IPS-15b (cell line): ENCODE results near the gene MORN1.

Experiments
- H3K27me3 ChIP-seq: one replicate; pipeline ENCODE4 v1.6.1; 2013; ENCODE audit warnings: low read length; ENCODE audit not compliant: control insufficient read depth, insufficient read depth
- H3K36me3 ChIP-seq: one replicate; pipeline ENCODE4 v1.6.1; 2013; ENCODE audit warnings: low read length; ENCODE audit not compliant: control insufficient read depth, insufficient read depth
- H3K4me1 ChIP-seq: one replicate; pipeline ENCODE4 v1.6.1; 2013; ENCODE audit warnings: mild to moderate bottlenecking, low read length; ENCODE audit not compliant: control insufficient read depth, insufficient read depth
- H3K4me3 ChIP-seq: one replicate; pipeline ENCODE4 v1.5.1; 2013; ENCODE audit warnings: low read depth, low read length
- H3K9ac ChIP-seq: one replicate; pipeline ENCODE4 v1.6.1; 2013; ENCODE audit warnings: low read depth, mild to moderate bottlenecking, low read length
- H3K9me3 ChIP-seq: one replicate; pipeline ENCODE4 v1.6.1; 2013; ENCODE audit warnings: mild to moderate bottlenecking, low read length; ENCODE audit not compliant: control insufficient read depth, insufficient read depth

MORN1 gene

DNA sequence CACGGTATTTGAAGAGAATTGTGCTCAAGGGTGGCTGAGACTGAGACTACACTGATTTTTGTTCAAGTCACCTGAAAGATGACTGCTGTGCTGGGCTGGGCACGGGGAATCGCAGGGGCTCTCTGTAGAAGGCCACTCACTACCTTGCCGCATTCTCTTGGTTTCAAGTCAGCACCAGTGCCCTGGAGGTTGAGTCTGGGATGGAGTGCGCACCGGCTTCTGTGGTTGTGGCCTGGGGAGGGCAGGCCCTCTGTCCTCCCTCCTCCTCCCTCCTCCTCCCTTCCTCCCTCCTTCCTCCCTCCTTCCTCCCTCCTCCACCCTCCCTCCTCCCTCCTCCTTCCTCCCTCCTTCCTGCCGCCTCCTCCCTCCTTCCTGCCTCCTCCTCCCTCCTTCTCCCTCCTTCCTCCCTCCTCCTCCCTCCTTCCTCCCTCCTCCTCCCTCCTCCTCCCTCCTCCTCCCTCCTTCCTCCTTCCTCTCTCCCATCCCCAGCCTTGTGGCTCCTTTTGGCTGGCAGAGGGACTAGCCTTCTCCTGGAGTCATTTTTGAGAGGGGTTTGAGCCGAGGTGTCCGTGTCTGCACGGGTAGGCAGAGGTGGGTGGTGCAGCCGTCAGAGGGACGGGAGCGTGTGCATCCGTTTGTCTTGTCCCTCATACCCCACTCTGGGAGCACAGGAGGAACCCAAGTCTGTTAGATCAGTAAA lies 9.7 kb upstream of the MORN1 start:
- Histone ChIP-seq H3K9ac (no peak overlapping the region), H3K4me3 (no peak overlapping the region), H3K36me3 (peaks cover 49% of the 10 kb centered on the region)

DNA sequence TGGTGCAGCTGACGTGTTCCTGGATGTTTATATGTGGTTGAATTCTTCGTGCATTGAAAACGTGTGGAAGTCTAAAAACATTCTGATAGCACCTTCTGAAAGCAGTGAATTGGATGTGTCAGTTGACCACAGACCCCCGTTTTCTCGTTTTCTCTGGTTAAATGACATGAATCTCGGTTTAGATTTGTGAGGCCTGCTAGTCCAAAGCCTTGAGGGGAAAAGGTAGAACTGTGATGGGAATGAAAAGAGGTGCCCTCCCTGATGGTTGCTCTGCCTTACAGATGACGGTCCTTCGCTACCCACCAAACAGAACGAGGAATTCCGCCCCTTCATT lies 9.2 kb upstream of the MORN1 start:
- no peak overlapping the region for H3K9ac ChIP-seq
- H3K36me3 ChIP-seq = peaks cover 48% of the 10 kb centered on the region
- H3K4me3 ChIP-seq = no peak overlapping the region
- H3K27me3 ChIP-seq = no peaks in the 10 kb centered on the region
- H3K4me1 ChIP-seq = no peaks in the 10 kb centered on the region
- H3K9me3 ChIP-seq = no peaks in the 10 kb centered on the region

More for the DNA sequence above, 9.7 kb upstream of the MORN1 start:
- no peaks in the 10 kb centered on the region for H3K9me3 ChIP-seq
- H3K4me1 ChIP-seq = no peaks in the 10 kb centered on the region
- no peaks in the 10 kb centered on the region for H3K27me3 ChIP-seq

DNA sequence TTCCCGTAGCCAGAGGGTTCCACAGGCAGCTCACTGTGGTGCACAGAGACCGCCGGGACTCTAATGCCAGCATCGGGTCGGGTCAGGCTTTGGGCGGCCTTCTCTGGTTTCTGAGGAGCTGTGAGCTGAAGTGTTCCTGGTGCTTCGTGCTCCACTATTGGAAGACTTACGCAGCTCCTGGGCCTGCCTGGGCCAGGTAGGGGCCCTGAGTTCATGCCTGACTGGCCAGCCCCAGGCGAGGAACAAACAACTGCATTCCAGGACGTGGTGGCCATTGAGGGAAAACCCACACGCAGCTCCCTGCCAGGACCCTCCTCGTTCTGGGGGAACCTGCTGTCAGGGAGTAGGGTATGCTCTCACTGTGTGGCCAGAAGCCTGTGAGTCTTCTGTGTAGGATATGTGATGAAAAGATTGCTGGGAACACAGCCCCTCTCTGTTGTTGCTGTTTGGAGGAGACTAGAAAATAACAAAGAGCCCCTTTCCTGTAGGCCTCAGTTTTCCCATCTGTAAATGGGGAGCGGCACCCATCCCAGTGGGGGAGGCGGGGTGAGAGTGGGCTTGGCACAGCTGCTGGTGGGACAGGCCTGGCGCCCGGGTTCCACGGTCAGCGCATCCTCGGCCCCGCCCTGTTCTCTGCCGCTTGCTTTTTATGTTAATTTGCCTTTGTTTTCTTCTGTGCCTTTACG lies 8.7 kb upstream of the MORN1 start:
- Histone ChIP-seq H3K9ac (no peak overlapping the region), H3K4me3 (no peak overlapping the region), H3K4me1 (no peaks in the 10 kb centered on the region), H3K9me3 (no peaks in the 10 kb centered on the region), H3K36me3 (peaks cover 46% of the 10 kb centered on the region), H3K27me3 (no peaks in the 10 kb centered on the region)

DNA sequence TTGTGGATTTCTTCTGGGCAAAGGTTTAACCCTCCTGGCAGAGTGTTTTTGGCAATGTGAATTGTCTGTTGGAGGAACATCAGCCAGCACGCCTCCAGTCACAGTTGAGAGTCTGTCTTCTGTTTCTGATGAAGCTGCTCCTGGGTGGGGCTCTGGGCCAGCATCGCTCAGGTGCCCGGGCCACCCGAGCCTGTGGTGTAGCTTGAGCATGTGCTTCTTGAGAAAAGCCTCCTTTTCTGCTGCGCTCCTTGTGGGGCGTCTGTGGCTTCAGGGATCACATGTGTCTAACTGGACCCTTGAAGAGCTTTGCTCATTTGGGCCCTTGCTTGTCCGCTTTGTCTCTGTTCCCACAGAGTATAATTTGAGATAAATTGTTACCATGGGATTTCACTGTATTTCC lies 7.5 kb upstream of the MORN1 start:
- Histone ChIP-seq H3K9me3 (no peaks in the 10 kb centered on the region), H3K4me3 (no peak overlapping the region), H3K9ac (no peak overlapping the region), H3K4me1 (no peaks in the 10 kb centered on the region), H3K27me3 (no peaks in the 10 kb centered on the region), H3K36me3 (peaks cover 43% of the 10 kb centered on the region)

DNA sequence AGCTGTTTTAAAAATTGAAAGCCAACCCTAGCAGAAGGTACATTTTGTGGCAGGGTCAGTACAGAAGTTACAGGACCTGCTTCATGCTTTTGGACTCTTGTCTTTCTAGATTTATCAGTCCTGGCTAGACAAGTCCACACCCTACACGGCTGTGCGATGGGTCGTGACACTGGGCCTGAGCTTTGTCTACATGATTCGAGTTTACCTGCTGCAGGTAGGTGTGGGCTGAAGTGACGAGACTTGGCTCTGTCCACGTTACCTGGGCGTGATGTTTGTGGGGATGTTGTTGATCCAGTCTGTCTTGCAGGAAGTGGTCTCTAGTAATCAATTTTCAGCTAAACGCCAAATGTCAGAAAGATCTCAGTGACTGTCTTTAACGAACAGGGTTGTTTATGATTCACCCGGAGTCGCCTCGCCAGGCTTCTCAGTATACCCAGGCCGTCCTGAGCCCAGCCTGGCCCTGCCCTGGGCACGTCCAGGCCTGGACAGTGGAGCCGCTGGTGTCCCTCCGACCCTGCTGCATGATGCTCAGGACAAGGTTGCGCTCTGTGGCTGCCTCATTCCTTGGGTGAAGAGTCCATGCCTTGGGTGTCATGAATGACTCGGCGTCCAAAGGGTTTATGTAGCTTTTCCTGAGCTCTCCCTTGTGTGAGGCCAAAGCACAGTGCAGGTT lies 5.8 kb upstream of the MORN1 start:
- no peak overlapping the region for H3K9ac ChIP-seq
- no peaks in the 10 kb centered on the region for H3K27me3 ChIP-seq
- peaks cover 39% of the 10 kb centered on the region for H3K36me3 ChIP-seq
- peaks cover 3% of the 10 kb centered on the region for H3K4me1 ChIP-seq
- H3K9me3 ChIP-seq = no peaks in the 10 kb centered on the region
- H3K4me3 ChIP-seq = no peak overlapping the region

DNA sequence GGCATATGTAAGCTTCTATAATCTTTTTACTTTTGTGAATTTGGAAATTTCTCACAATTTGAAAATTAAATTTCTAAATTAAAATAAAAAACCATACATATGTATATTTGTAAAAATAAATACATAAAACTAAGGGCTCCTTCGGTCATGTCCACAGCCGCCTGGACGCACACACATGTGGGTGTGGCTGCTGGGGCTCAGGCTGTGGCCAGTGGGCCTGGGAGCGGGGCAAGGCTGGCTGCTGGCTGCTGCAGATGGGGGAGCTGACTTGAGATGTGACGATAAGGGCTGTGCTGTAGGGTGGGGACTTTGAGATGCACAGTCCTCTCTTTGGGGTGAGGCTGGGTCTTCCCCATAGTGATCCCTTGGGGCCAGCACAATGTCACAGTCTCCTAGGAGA lies 5.1 kb upstream of the MORN1 start:
- H3K27me3 ChIP-seq = no peaks in the 10 kb centered on the region

DNA sequence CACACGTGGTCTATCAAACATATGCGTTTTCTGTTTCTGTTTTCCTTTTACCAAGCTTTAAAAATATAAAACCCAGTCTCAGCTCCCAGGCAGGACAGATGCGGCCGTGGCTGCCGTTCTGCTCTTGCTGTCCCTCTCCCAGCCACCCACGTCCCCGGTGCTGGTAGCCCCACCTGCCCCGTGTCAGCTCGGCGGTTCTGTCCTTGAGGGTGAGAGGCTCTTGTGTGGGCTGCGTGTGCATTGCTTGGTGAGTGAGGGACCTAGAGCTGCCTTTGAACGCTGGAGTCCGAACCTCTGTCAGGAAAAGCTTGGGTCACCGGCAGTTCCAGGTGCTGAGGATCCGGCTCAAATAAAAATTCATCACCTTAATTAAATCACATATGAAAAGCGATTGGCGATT lies 4.7 kb upstream of the MORN1 start:
- Histone ChIP-seq H3K27me3 (no peaks in the 10 kb centered on the region), H3K4me3 (no peak overlapping the region), H3K36me3 (peaks cover 34% of the 10 kb centered on the region), H3K9me3 (no peaks in the 10 kb centered on the region), H3K9ac (no peak overlapping the region), H3K4me1 (peaks cover 3% of the 10 kb centered on the region)

More for the DNA sequence above, 5.1 kb upstream of the MORN1 start:
- peaks cover 3% of the 10 kb centered on the region for H3K4me1 ChIP-seq
- H3K36me3 ChIP-seq = peaks cover 35% of the 10 kb centered on the region
- no peak overlapping the region for H3K4me3 ChIP-seq
- no peaks in the 10 kb centered on the region for H3K9me3 ChIP-seq
- no peak overlapping the region for H3K9ac ChIP-seq

DNA sequence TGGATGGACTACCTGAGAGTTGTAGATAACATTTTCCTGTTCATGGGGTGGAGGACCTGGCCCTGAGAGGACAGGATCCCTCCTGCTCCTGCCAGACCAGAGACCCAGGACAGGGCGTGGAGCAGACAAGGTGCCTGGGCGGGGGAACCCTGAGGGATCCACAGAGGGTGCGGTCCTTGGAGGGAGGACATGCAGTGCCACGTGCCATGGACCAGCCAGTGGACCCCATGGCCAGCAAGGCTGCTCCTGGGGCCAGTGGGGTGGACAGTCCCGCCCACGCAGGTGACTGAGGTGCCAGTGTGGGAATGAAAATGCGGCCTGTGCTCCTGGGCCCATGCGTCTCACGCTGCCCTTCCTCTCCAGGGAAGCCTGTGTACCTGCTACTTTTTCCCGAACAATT lies 3.9 kb upstream of the MORN1 start:
- H3K36me3 ChIP-seq = peaks cover 34% of the 10 kb centered on the region
- no peak overlapping the region for H3K9ac ChIP-seq
- H3K4me1 ChIP-seq = peaks cover 3% of the 10 kb centered on the region
- no peaks in the 10 kb centered on the region for H3K9me3 ChIP-seq
- no peak overlapping the region for H3K4me3 ChIP-seq
- H3K27me3 ChIP-seq = no peaks in the 10 kb centered on the region

DNA sequence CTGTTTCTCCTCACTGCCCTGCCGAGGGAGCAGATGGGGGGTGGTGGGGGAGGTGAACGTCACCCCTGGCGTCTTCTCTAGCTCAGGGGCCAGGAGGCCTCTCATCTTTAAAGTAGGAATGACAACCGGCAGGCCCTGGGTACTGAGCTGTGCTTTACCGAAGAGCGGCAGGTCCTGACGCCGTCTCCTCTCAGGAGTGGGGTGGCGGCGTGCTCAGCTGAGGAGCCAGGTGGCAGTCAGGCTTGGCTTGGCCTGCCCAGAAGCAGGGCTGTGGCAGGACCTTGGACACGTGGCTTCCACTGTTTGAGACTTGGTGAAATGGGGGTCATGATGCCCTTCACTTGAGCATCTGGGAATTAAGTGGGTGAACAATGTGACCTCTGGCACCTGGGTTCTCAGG lies 3.4 kb upstream of the MORN1 start:
- Histone ChIP-seq H3K4me3 (no peak overlapping the region), H3K4me1 (peaks cover 3% of the 10 kb centered on the region), H3K9me3 (no peaks in the 10 kb centered on the region), H3K36me3 (peaks cover 34% of the 10 kb centered on the region), H3K27me3 (no peaks in the 10 kb centered on the region), H3K9ac (no peak overlapping the region)

DNA sequence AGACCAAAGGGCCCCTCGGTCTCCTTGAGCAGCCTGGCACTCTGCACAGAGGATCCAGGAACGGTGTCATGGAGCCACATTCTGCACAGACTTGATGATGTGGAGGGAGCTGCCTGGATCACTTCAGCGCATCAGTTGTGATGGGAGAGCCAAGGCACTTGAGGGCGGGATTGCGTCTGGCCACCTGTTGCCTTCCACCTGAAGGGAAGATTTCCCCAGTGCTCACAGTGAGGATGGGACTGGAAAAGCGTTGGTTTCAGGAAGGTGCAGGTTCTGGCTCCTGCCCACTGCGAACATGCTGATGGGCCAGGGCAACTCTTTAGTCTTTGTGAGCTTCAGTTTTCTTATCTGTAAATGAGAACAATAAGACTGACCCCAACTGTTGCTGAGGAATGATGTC lies 2.9 kb upstream of the MORN1 start:
- H3K4me1 ChIP-seq = peaks cover 3% of the 10 kb centered on the region
- H3K9ac ChIP-seq = no peak overlapping the region
- H3K4me3 ChIP-seq = no peak overlapping the region
- peaks cover 29% of the 10 kb centered on the region for H3K36me3 ChIP-seq
- no peaks in the 10 kb centered on the region for H3K27me3 ChIP-seq
- no peaks in the 10 kb centered on the region for H3K9me3 ChIP-seq

DNA sequence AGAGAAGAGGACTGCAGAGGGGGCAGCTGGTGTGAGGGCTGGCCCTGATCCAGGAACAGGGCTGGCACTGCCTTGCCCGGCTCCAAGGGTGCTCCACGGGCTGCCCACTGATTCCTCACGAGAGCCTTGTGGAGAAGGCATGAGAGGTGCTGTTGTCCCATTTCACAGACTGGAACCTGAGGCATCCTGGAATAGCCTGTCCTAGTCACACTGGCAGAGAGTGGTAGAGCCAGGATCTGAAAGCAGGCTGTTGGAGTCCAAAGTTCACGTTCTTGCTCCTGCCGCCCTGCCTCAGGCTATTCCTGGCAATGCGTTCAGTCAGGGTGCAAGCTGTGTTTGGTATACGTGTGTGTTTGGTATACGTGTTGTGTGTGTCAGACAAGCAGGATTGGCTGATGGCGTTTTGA lies 2.1 kb upstream of the MORN1 start:
- Histone ChIP-seq H3K4me3 (no peak overlapping the region), H3K9me3 (no peaks in the 10 kb centered on the region), H3K4me1 (peaks cover 3% of the 10 kb centered on the region), H3K36me3 (peaks cover 23% of the 10 kb centered on the region), H3K9ac (no peak overlapping the region), H3K27me3 (no peaks in the 10 kb centered on the region)

DNA sequence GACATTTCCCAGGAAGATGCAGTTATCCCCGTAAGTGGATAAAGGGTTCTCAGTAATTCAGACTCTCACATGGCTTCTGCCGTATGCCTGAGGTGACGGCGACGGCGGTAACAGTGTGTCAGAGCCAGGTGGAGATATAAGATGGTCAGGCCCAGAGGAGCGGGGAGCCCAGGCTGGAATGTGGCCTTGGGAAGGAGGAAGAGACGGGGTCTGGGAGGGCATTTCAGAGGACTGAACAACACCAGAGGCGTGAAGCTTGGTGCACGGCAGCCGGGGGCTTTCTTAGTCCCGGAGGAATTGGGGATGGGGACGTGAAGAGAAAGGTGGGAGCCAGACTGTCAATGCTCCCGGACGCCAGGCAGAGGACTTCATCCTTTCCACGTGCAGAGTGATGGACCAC lies 1.3 kb upstream of the MORN1 start:
- Histone ChIP-seq H3K4me3 (peak overlapping the region; percentile 84), H3K36me3 (peaks cover 20% of the 10 kb centered on the region), H3K9ac (peak overlapping the region; percentile 62), H3K9me3 (no peaks in the 10 kb centered on the region), H3K4me1 (peaks cover 3% of the 10 kb centered on the region), H3K27me3 (no peaks in the 10 kb centered on the region)
